ENCODE measurements around the gene SH3RF2.

GRCh38 chr5:145987856-145988255 lies 51.5 kb downstream of the SH3RF2 start:
- TF ChIP-seq CTCF (IDR thresholded peaks at IDR 0.05 in 8 of 11, conservative IDR thresholded peaks at IDR 0.05 in 3 of 11) (no peak), POLR2A (IDR thresholded peaks at IDR 0.05) (no peak), POLR2AphosphoS5 (IDR thresholded peaks at IDR 0.05) (no peak)
